Activated naive CD4-positive, alpha-beta T cell treated with anti-CD3 and anti-CD28 coated beads, Interleukin-2, amount 10 ng/mL, durations not matched to agents 7 days and 5 days (primary cell): Measurements from ENCODE around the gene TRABD2B.

ENCODE experiments used
- CTCF ChIA-PET: fragments of 350-600 bp; sonication (Branson Sonifier 250); formaldehyde crosslinking; loops from one replicate; lab custom pipeline; 2021; ENCODE audit warnings: antibody characterized with exemption; lab: Charles Lee
- DNase-seq: peaks from one replicate; pipeline ENCODE4 v3.0.0-alpha.2; 2020
- H3K27ac Mint-ChIP-seq: one replicate; pipeline ENCODE4 v1.8.0; 2021; ENCODE audit warnings: mild to moderate bottlenecking, moderate library complexity, mixed read lengths
- H3K27me3 Mint-ChIP-seq: one replicate; pipeline ENCODE4 v1.8.0; 2021; ENCODE audit warnings: mild to moderate bottlenecking, mixed read lengths
- H3K36me3 Mint-ChIP-seq: one replicate; pipeline ENCODE4 v1.8.0; 2021; ENCODE audit warnings: mixed read lengths
- H3K4me1 Mint-ChIP-seq: one replicate; pipeline ENCODE4 v1.8.0; 2021; ENCODE audit warnings: mixed read lengths
- H3K4me3 Mint-ChIP-seq: one replicate; pipeline ENCODE4 v1.8.0; 2021; ENCODE audit warnings: mild to moderate bottlenecking, moderate library complexity, mixed read lengths
- H3K9me3 Mint-ChIP-seq: one replicate; pipeline ENCODE4 v1.8.0; 2021; ENCODE audit warnings: mixed read lengths

TRABD2B gene

DNA sequence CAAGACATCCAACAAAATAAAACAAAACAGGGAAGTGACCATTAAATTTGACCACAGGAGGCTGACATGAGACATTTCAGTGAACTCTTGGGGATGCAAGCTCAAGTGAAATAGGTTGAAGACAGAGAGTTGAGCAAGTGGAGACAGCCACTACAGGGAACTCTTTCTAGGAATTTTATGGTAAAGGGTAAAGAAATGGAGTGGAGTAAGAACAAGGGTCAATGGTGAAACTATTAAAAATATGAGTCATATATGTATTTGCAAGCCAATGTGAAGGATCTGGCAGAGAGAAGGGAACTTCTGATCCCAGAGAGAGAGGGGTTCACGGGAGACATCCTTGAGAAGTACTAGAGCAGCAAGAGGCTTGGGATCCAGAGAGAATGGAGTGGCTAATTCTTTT, 9.1 kb upstream of the TRABD2B start:
- Mint-ChIP-seq H3K27me3 (peaks cover 9% of the 10 kb centered on the region), H3K36me3 (no peaks in the 10 kb centered on the region), H3K27ac (no peak overlapping the region), H3K4me3 (no peak overlapping the region), H3K4me1 (no peaks in the 10 kb centered on the region), H3K9me3 (no peaks in the 10 kb centered on the region)
- CTCF ChIA-PET = no interaction called here
- DNase-seq = no peak

- CTCF ChIA-PET = no interaction called here
These were observed 8.3 kb upstream of the TRABD2B start for GRCh38 chr1:48005253-48006117.

GRCh38 chr1:48003741-48004531, 6.8 kb upstream of the TRABD2B start:
- Mint-ChIP-seq H3K4me1 (no peaks in the 10 kb centered on the region), H3K4me3 (no peak overlapping the region), H3K27ac (no peak overlapping the region), H3K27me3 (peaks cover 15% of the 10 kb centered on the region), H3K9me3 (no peaks in the 10 kb centered on the region), H3K36me3 (no peaks in the 10 kb centered on the region)
- CTCF ChIA-PET = interaction anchor here (0.6 kb wide), 2 partner anchors 9 to 26 kb away, joined by 3 read pairs; no protein-coding TSS in a partner anchor
- no peak for DNase-seq

More at GRCh38 chr1:48005253-48006117, 8.3 kb upstream of the TRABD2B start:
- peaks cover 9% of the 10 kb centered on the region for H3K27me3 Mint-ChIP-seq
- no peaks in the 10 kb centered on the region for H3K4me1 Mint-ChIP-seq
- no peak for DNase-seq
- H3K27ac Mint-ChIP-seq = no peak overlapping the region
- no peaks in the 10 kb centered on the region for H3K36me3 Mint-ChIP-seq
- H3K9me3 Mint-ChIP-seq = no peaks in the 10 kb centered on the region
- no peak overlapping the region for H3K4me3 Mint-ChIP-seq

GRCh38 chr1:48002142-48002541, 5.0 kb upstream of the TRABD2B start:
- Mint-ChIP-seq H3K27me3 (peaks cover 31% of the 10 kb centered on the region), H3K4me1 (no peaks in the 10 kb centered on the region), H3K27ac (no peak overlapping the region), H3K9me3 (no peaks in the 10 kb centered on the region), H3K36me3 (no peaks in the 10 kb centered on the region), H3K4me3 (no peak overlapping the region)
- DNase-seq = no peak
- CTCF ChIA-PET = no interaction called here

GRCh38 chr1:48001696-48002095, 4.5 kb upstream of the TRABD2B start:
- no peak for DNase-seq
- no peaks in the 10 kb centered on the region for H3K36me3 Mint-ChIP-seq
- CTCF ChIA-PET = interaction anchor here (0.5 kb wide), 1 partner anchor 814 kb away, joined by 3 read pairs; no protein-coding TSS in a partner anchor
- H3K4me1 Mint-ChIP-seq = no peaks in the 10 kb centered on the region
- no peak overlapping the region for H3K4me3 Mint-ChIP-seq
- H3K27me3 Mint-ChIP-seq = peaks cover 31% of the 10 kb centered on the region
- no peak overlapping the region for H3K27ac Mint-ChIP-seq
- no peaks in the 10 kb centered on the region for H3K9me3 Mint-ChIP-seq

DNA sequence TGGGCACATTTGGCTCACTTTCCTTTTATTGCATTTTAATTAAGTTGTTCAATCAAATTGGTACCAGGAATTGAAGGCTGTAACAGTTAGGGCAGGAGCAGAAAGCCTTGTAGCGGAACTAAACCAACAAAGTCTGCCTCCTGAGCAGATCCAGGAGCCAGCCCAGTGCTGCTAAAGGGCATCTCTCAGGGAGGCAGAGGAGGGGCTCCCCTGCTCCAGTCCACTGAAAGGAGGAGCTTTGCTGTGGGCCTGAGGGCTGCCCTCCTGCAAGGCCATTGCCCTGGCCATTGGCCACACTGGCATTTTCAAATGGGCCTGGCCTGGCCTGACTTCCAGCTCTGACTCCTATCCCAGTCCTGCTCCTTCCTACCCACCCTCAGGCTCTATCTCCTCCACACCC, 3.7 kb upstream of the TRABD2B start:
- Mint-ChIP-seq H3K4me3 (no peak overlapping the region), H3K27ac (no peak overlapping the region)
- no peak for DNase-seq

DNA sequence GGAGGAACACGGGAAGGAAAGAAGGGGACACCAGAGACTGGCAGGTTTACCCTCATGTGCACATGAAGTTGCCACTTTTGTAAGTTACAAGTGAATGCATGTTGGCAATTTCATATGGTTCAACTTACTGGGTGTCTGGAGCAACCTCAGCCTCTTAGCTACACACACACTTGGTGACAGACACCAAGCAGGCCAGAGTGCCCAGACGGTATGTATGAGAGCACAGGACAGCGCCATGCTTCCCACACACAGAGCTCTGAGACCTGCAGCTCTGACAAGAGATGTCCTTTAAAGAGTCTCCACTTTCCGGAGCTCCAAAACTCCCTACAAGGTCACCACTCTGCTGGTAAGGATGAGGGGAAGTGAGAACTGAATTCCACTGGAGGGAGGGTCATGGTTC, 1.9 kb upstream of the TRABD2B start:
- Mint-ChIP-seq H3K36me3 (peaks cover 2% of the 10 kb centered on the region), H3K27ac (no peak overlapping the region), H3K9me3 (no peaks in the 10 kb centered on the region), H3K4me3 (no peak overlapping the region), H3K4me1 (peaks cover 2% of the 10 kb centered on the region), H3K27me3 (peaks cover 56% of the 10 kb centered on the region)
- CTCF ChIA-PET = interaction anchor here (0.7 to 2.6 kb wide), 5 partner anchors 10 to 204 kb away, joined by 3 to 23 read pairs (median 5); no protein-coding TSS in a partner anchor
- DNase-seq = no peak

More for the DNA sequence above, 3.7 kb upstream of the TRABD2B start:
- CTCF ChIA-PET = interaction anchor here (0.5 kb wide), 1 partner anchor 815 kb away, joined by 3 read pairs; no protein-coding TSS in a partner anchor
- peaks cover 2% of the 10 kb centered on the region for H3K4me1 Mint-ChIP-seq
- peaks cover 2% of the 10 kb centered on the region for H3K36me3 Mint-ChIP-seq
- peaks cover 38% of the 10 kb centered on the region for H3K27me3 Mint-ChIP-seq
- H3K9me3 Mint-ChIP-seq = no peaks in the 10 kb centered on the region

GRCh38 chr1:47998396-47998990, 1.3 kb upstream of the TRABD2B start:
- H3K4me3 Mint-ChIP-seq = no peak overlapping the region
- H3K9me3 Mint-ChIP-seq = no peaks in the 10 kb centered on the region
- H3K4me1 Mint-ChIP-seq = peaks cover 2% of the 10 kb centered on the region
- H3K36me3 Mint-ChIP-seq = peaks cover 2% of the 10 kb centered on the region
- no peak overlapping the region for H3K27ac Mint-ChIP-seq
- DNase-seq = no peak
- CTCF ChIA-PET = interaction anchor here (0.7 to 2.6 kb wide), 8 partner anchors 10 to 205 kb away, joined by 3 to 23 read pairs (median 4); no protein-coding TSS in a partner anchor
- H3K27me3 Mint-ChIP-seq = peaks cover 62% of the 10 kb centered on the region

DNA sequence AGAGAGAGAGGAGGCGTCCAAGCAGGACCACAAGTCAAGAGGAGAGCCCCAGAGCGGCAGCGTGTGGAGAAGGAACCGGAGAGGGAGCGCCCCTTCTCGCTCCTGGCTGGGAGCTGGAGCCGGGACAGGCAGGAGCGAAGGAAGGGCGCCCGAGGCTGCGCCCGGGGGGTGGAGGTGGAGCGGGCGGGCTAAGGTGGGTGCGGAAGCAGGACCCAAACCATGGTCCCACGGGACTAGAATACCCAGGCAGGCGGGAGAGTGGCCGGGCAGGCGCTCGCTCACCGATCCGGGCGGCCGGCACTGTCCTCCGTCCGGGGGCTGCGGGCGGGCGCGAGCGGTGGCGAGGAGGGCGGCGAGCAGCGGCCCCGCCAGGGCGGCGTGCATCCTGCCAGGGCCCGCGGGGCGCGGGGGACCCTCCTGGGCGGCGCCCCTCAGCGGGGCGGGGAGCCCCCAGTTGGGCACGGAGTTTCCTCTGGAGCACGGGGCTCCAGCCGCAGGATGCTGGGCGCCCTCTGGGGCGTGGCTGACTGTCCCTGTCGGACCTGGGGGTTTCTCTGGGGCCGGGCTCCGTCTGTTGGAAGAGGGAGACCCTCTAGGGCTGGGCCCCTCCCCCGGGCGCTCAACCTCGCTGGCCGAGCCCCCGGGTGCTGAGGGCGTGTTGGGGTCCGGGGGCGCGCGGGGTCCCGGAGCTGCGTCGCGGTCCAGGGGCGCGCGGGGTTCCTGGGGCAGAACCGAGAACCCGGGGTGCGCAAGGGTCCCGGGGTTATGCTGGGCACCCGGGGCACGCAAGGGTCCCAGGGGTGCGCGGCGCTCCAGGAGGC, 569 bp downstream of the TRABD2B start:
- peaks cover 2% of the 10 kb centered on the region for H3K4me1 Mint-ChIP-seq
- peaks cover 2% of the 10 kb centered on the region for H3K36me3 Mint-ChIP-seq
- no peak for DNase-seq
- peak overlapping the region; percentile 34 for H3K4me3 Mint-ChIP-seq
- no peaks in the 10 kb centered on the region for H3K9me3 Mint-ChIP-seq
- no peak overlapping the region for H3K27ac Mint-ChIP-seq
- CTCF ChIA-PET = interaction anchor here (0.9 to 2.1 kb wide), 2 partner anchors 12 to 240 kb away, joined by 3 to 5 read pairs; no protein-coding TSS in a partner anchor
- peaks cover 68% of the 10 kb centered on the region for H3K27me3 Mint-ChIP-seq

DNA sequence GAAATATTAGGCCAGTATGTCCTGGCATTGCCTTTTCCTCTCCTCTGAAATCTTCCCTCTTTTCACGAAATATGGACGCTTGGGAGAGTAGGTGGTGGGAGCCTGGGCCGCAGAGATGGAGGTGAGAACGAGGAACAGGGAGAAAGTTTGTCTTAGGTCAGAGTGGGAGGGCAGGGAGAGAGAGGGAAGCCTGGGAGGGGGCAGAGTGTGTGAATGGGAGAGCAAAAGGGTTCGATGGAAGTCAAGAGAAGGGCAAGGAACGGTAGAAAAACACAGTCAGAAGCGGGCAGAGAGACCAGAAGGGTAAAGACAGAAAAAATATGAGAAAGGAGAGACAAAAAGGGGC, 1.2 kb downstream of the TRABD2B start:
- no peak for DNase-seq
- Mint-ChIP-seq H3K9me3 (no peaks in the 10 kb centered on the region), H3K4me1 (peaks cover 2% of the 10 kb centered on the region), H3K27ac (no peak overlapping the region), H3K27me3 (peaks cover 67% of the 10 kb centered on the region), H3K36me3 (peaks cover 2% of the 10 kb centered on the region), H3K4me3 (peak overlapping the region; percentile 34)
- CTCF ChIA-PET = no interaction called here

DNA sequence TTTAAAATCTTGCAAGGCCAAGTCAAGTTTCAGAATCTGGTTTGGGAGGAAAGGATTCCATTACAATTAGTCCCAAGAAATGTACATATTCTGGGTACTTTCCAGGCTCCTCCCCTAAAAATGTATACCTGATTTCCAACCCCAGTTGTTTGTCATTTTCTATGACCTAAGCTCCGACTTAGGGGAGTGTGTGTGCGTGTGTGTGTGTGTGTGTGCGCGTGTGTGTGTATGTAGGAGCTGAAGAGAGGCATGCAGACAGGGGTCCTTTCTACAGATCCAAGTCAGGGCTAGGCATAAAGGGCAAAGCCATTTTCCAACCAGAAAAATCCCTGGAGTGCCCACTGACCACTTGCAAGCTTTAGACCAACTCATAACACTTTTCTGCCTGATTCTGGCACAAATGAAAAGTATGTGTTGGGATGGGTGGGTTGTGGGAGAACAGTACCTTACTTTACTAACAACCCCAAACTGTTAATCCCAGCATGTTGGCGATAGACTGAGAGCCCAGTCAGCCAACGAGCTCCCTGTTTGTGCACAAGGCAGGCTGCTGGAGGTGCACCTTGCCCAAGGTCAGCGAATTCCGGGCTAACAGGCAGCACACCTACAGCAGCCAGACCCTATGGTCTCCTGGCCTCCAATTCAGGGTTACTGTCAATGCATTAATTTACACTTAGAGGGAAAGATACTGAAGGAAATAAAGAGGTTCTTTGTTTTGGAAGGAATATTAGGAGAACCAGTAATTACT, 1.7 kb downstream of the TRABD2B start:
- CTCF ChIA-PET = interaction anchor here (0.8 kb wide), 1 partner anchor 8 kb away, joined by 3 read pairs; no protein-coding TSS in a partner anchor
- H3K4me1 Mint-ChIP-seq = peaks cover 2% of the 10 kb centered on the region
- H3K36me3 Mint-ChIP-seq = peaks cover 2% of the 10 kb centered on the region
- peaks cover 66% of the 10 kb centered on the region for H3K27me3 Mint-ChIP-seq
- no peak for DNase-seq
- H3K4me3 Mint-ChIP-seq = no peak overlapping the region
- no peaks in the 10 kb centered on the region for H3K9me3 Mint-ChIP-seq
- no peak overlapping the region for H3K27ac Mint-ChIP-seq

GRCh38 chr1:47993881-47994625, 3.1 kb downstream of the TRABD2B start:
- Mint-ChIP-seq H3K9me3 (no peaks in the 10 kb centered on the region), H3K4me3 (no peak overlapping the region), H3K4me1 (peaks cover 2% of the 10 kb centered on the region), H3K27me3 (peaks cover 62% of the 10 kb centered on the region), H3K36me3 (peaks cover 2% of the 10 kb centered on the region), H3K27ac (no peak overlapping the region)
- DNase-seq = no peak
- CTCF ChIA-PET = no interaction called here
